NCI-H2029 treated with DMSO at 0.1 percent for 48 hours (cell line): Measurements from ENCODE around the gene TREML1.
A peak's percentile ranks its signal among the peaks of the same experiment; 100 is the strongest.
"Not testable (repeated sequence)": the region's sequence is repeated elsewhere in the genome, so short reads cannot be mapped to it uniquely, and the experiment has no call there.

Source experiments
- DNase-seq: peaks from one replicate; lab custom pipeline; 2025; lab: John Stamatoyannopoulos, UW

TREML1 gene

GRCh38 chr6:41153992-41154625 is at the start of gene TREML1:
TREML1 (minus strand) TSS chr6:41154347; CDS start chr6:41154288, 59 bp downstream.
- DNase-seq: no peak

GRCh38 chr6:41201764-41202173 is 47.6 kb upstream of the TREML1 start:
- DNase-seq: no peak

GRCh38 chr6:41200901-41201763 is 47.0 kb upstream of the TREML1 start, which contains the start of gene TREML2:
TREML2 (minus strand) TSS chr6:41201149; CDS start chr6:41201008, 141 bp downstream.
- DNase-seq: no peak

GRCh38 chr6:41200296-41200900 is 46.3 kb upstream of the TREML1 start:
- DNase-seq: no peak

GRCh38 chr6:41199552-41200246 is 45.6 kb upstream of the TREML1 start:
- no peak for DNase-seq

- no peak for DNase-seq
Measured at GRCh38 chr6:41197234-41197633, 43.1 kb upstream of the TREML1 start.

- no peak for DNase-seq
Measured at GRCh38 chr6:41194386-41194785, 40.2 kb upstream of the TREML1 start.

- no peak for DNase-seq
Measured at GRCh38 chr6:41193884-41194283, 39.7 kb upstream of the TREML1 start.

GRCh38 chr6:41193171-41193734 is 39.1 kb upstream of the TREML1 start:
- DNase-seq: no peak

- no peak for DNase-seq
Measured at GRCh38 chr6:41191569-41191968, 37.4 kb upstream of the TREML1 start.

GRCh38 chr6:41190791-41191190 is 36.6 kb upstream of the TREML1 start:
- no peak for DNase-seq

GRCh38 chr6:41189967-41190366 is 35.8 kb upstream of the TREML1 start:
- DNase-seq: no peak

- DNase-seq: not testable (repeated sequence)
Measured at GRCh38 chr6:41189046-41189445, 34.9 kb upstream of the TREML1 start.

GRCh38 chr6:41187924-41188886 is 34.1 kb upstream of the TREML1 start:
- DNase-seq: no peak

GRCh38 chr6:41186031-41186562 is 31.9 kb upstream of the TREML1 start:
- no peak for DNase-seq

- no peak for DNase-seq
Measured at GRCh38 chr6:41184761-41185160, 30.6 kb upstream of the TREML1 start.

GRCh38 chr6:41182069-41183034 is 28.2 kb upstream of the TREML1 start:
- DNase-seq: peak; percentile 79

- no peak for DNase-seq
Measured at GRCh38 chr6:41181566-41181965, 27.4 kb upstream of the TREML1 start.

GRCh38 chr6:41179163-41179562 is 25.0 kb upstream of the TREML1 start:
- no peak for DNase-seq
